Stimulated activated CD8-positive, alpha-beta memory T cell treated with anti-CD3 and anti-CD28 coated beads, Interleukin-7, amount 100 ng/mL, for 4 hours (primary cell): ENCODE data around the gene CDKN2AIPNL.
"Not testable (repeated sequence)": the region's sequence is repeated elsewhere in the genome, so short reads cannot be mapped to it uniquely, and the experiment has no call there.

Experiments
- DNase-seq, 2 donors: peaks; one replicate each; pipeline ENCODE4 v3.0.0-alpha.2; 2020; ENCODE audit warnings: low read depth in 2 of 2

Gene CDKN2AIPNL

DNA sequence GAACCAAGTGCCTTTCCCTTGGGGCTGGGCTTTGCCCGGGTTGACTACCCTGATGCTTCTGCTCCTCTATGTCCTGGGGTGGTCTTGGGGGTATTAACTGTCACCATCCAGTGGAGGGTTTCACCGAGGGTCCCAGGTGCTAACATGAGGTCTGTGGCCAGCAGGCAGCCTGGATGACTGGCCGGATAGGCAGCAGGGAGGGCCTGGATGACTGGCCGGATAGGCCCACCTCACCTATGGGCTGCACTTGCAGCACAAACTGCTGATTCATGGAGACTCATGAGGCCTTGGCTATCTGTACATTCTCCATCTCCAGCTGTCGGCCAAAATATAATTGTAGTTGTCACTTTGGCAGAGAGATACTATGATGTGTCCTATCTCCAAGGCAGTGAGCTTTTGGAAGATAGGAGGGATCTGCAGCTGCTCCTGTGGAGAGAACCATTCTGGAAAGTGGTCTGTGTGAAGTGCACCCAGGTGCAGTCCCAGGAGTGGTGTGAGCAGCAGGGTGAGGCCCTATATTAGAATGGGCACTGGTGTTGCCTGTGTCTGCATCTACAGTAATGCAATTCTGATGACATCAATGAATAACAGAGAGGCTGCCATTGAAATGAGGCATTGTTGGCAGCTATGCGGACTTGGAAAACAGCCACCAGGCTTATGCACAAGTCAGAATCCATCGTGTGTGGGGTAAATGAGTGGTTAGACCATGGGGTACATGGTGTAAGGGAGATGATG is 26.3 kb upstream of the CDKN2AIPNL start:
- DNase-seq, result no peak

DNA sequence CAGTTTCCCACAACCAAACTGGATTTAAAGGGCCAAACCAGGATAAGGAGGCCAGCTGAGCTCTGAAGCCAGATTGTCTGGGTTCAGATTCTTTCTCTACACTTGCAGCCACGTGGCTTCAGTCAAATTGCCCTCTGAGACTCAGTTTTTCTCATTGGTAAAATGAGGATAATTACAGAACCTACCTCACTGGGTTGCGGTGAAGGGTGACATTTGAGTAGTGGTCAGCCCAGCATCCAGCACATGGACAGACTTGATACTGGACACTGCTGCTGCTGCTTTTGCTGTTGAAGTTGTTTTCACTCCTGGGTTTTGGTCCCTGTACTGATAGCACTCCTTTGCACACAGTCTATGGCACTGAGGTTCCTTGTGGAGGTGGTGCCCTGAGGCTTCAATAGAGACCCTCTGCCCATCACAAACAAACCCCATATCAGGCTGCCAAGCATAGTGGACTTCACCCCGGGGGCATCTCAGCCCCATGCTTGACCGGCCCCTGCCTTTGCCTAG is 25.7 kb upstream of the CDKN2AIPNL start:
- no peak for DNase-seq

- peak; percentile 20 to 23 for DNase-seq
Observed at GRCh38 chr5:134436523-134437339, 25.1 kb upstream of the CDKN2AIPNL start.

- DNase-seq, result no peak
Observed at GRCh38 chr5:134435560-134435959, 23.9 kb upstream of the CDKN2AIPNL start.

DNA sequence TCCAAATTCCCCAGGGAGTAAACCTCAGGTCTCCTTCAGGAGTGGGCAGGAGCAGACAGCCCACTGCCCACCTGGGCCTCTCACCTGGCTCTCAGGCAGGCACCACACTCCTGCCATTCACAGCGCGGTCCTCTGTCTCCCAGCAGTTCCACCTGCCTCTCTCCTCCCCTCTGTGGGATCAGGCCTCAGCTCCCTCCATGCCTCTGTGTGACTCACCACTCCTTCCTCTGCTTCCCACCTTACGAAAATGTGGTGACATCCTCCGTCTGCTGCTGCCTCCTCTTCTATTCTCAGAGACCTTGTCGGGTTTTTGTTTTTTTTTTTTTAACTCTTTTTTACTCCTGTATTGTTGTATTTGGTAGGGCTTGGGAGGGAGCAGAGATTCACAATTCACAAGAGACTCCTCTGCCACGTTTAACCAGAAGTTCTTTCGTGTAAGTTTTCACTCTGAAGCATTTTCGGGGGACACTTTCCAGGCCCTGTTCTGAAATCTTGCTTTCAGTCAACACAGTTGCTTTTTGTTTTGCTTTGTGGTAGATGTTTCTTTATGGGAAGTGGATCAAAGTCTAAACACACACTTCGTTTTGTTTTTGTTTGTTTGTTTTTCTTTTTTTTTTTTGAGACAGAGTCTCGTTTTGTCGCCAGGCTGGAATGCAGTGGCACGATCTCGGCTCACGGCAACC is 21.1 kb upstream of the CDKN2AIPNL start:
- DNase-seq, result no peak

DNA sequence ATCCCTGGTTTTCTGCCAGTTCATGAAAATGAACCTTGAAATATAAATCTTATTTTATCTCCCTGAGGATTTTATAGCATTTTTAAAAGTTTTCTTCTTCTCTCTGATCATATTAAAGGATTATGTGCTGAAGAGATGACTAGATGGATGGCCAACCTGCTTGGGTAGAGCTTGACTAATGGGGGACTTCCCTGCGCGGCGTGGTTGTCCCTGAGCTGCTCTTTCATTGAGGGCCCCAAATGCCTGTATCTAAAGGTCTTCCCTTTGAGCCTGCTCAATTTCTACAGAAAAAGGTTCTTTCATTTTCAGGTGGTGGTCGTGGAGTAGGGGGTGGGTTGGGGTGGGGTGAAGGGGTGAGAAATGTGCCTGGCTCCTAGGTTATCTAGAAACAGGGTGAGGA is 20.5 kb upstream of the CDKN2AIPNL start:
- no peak for DNase-seq

DNA sequence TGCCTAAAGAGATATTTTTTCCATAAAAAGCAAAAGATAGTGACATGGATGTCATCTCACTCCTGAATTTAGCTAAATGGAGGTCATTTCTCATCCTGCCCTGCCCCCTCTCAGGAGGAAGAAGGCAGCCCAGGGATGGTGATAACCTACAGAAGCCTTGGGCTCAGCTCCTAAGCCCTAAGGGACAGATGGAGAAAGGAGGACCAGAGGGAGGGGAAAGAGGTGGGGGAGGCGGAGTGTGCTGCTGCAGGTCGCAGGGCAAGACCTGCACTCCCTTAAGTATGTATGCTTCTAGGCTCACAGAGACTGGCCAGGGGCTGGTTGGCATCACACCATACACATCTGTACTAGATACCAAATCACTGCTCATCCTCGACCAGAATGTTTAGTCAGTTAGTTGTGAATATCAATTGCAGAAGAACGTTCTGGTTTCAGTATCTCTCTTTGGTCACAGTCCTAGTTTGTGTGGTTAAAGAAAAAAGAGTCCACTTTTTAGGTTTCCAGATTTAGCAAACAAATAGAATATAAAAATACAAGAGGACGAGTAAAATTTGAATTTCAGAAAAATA is 18.4 kb upstream of the CDKN2AIPNL start:
- no peak for DNase-seq

DNA sequence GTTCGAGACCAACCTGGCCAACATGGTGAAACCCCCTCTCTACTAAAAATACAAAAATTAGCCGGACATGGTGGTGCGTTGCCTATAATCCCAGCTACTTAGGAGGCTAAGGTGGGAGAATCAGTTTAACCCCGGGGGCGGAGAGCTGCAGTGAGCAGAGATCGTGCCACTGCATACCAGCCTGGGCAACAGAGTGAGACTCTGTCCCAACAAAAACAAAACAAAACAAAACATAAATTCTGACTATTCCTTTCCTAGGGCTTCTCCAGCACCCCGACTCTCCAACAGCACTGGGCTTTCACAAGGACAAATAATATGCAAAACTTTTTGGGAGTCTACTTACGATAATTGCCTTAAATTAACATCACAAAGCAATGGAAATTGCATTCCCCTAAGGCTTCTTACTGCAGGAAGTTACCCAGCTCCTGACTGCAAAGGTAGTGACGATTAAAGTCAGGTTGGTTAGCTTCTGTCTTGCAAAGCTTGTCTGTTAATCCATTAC is 15.9 kb upstream of the CDKN2AIPNL start:
- DNase-seq, result no peak

DNA sequence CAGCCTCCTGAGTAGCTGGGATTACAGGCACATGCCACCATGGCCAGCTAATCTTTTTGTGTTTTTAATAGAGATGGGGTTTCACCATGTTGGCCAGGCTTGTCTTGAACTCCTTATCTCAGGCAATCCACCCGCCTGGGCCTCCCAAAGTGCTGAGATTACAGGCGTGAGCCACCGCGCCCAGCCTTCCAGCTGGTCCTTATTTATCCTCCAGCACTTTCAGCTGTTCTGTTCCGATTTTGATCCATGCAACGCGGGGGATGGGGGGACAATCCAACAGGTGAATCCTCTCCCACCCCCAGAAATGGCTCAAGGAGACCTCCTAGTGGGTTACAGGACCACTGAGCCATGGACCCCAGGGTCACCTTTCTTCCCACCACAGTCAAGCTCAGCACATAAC is 14.7 kb upstream of the CDKN2AIPNL start:
- no peak for DNase-seq

DNA sequence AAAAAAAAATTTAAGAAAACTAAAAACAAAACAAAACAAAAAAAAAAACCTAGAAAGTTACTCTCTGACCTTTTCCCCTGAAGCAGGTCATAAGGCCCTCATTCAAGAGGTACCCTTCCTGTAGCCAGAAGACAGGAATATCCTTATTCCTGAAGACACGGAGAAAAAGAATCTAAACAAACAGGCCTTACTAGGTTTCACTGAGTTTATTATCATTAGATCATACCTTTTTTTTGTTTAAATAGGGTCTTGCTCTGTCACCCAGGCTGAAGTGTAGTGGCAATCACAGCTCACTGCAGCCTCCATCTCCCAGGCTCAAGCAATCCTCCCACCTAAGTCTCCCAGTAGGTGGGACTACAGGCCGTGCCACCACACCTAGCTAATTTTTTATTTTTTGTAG is 11.7 kb upstream of the CDKN2AIPNL start:
- DNase-seq, result no peak

DNA sequence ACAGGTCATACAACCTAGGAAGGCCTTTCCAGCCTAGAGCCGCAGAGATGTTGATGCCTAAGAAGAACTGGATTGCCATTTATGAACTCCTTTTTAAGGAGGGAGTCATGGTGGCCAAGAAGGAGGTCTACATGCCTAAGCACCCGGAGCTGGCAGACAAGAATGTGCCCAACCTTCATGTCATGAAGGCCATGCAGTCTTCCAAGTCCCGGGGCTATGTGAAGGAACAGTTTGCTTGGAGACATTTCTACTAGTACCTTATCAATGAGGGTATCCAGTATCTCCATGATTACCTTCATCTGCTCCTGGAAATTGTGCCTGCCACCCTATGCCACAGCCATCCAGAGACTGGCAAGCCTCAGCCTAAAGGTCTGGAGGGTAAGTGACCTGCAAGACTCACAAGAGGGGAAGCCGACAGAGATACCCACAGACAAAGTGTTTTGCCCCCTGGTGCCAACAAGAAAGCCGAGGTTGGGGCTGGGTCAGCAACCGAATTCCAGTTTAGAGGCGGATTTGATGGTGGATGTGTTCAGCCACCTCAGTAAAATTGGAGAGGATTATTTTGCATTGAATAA is 11.2 kb upstream of the CDKN2AIPNL start:
- DNase-seq, result no peak

GRCh38 chr5:134421038-134421437 is 9.4 kb upstream of the CDKN2AIPNL start:
- DNase-seq, result not testable (repeated sequence)

DNA sequence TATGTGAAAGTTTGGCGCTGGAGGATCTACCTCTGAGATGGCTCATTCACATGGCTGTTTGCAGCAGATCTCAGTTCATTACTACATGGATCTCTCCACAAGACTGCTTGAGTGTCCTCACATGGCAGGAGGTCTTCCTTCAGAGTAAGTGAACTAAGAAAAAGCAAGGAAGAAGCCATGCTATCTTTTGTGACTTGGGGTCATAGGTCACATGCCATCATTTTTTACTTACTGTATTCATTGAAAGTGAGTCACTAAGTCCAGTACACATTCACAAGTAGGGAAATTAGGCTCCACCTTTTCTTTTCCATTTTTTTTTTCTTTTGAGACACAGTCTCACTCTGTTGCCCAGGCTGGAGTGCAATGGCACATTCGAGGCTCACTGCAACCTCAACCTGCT is 8.7 kb upstream of the CDKN2AIPNL start:
- no peak for DNase-seq

- DNase-seq, result no peak
Observed at GRCh38 chr5:134418958-134419357, 7.3 kb upstream of the CDKN2AIPNL start.

DNA sequence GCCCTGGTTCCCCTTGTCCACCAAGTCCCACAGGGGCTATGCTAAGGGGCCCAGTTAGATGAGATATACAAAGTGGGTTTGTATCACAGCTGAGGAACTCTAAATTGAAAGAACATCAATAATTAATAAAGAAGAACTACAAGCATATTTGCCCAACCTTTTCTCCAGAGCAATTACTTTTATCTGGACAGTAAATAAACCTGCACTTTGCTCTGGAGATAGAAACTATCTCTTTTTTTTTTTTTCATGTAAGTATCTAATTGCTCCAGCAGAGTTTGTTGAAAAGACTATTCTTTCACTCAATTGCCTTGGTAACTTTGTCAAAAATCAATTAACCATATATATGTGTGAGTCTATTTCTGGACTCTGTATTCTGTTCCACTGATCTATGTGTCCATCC is 6.0 kb upstream of the CDKN2AIPNL start:
- no peak for DNase-seq

DNA sequence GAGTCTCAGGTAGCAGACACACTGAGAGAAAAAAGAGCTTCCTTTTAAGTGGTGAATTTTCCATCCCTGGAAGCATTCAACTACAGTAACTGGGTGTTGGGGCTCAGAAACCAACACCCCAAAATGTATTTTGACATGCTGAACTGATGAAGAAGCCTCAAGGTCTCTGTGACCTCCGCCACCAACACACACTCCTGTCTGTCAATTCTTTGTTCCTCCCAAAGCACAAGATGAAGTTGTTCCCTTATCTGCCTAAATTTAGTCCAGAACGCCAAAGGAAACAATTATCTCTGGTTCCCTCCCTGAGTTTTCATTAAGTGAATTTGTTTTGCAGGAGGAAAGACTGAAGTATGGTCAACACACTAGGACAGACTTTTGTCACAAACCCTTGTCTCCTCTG is 1.4 kb upstream of the CDKN2AIPNL start:
- no peak for DNase-seq

DNA sequence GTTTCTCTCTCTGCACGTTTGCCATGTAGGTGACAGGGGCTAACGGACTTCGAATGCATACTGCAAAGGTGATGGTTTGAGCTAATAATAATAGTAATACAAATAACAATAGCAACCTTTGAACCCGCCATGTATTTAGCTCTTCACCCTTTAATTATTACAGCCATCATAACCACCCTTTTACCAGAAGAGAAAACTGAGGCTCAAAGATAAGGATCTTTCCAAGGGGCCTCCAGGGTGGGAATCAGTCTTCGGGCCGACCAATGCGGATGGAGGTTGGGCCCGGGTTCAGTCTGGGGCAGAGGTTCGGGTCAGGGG is 494 bp downstream of the CDKN2AIPNL start:
- DNase-seq, result no peak

- no peak for DNase-seq
Observed at GRCh38 chr5:134410822-134411221, 859 bp downstream of the CDKN2AIPNL start.

GRCh38 chr5:134409321-134409720 is 2.4 kb downstream of the CDKN2AIPNL start:
- DNase-seq, result no peak

GRCh38 chr5:134406390-134406789 is 5.3 kb downstream of the CDKN2AIPNL start:
- no peak for DNase-seq

DNA sequence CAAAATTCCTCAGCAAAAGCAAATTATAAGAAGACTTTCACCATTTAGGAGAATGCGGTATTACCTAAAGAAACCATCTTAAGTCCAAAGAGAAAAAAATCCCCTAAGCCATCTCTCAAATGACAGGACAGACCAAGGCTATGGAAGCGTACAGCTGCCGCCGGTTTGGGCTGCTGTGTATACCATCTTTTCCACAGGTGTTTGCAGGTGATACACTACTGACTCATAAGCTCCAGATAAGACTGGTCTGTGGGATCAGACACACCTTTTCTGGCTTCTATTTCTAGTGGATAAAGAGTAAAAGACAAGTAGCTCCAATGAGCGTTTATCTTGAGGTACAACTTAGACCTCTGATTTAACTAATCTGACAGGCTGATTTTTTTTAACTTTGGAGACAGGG is 7.7 kb downstream of the CDKN2AIPNL start:
- no peak for DNase-seq
